PC-9 (cell line): Measurements from ENCODE around the gene ENO1. TPM values are rescaled to one million over a fixed set of nuclear protein-coding genes. Genes with fewer than 3 reads are reported as not detected.

Source experiments
- BruUV-seq: library from RNA; stranded (reverse); fragments of 400-500 nt; replicated peaks from 2 replicates; lab custom pipeline; 2021; lab: Mats Ljungman, UMichigan
- CTCF ChIA-PET: fragments of 300-600 bp; sonication (Branson Sonifier 250); formaldehyde crosslinking; loops from one replicate; lab custom pipeline; 2022; ENCODE audit warnings: antibody characterized with exemption; lab: Charles Lee
- POLR2A ChIA-PET: fragments of 300-600 bp; sonication (Branson Sonifier 250); formaldehyde crosslinking; loops from one replicate; lab custom pipeline; 2022; ENCODE audit warnings: antibody characterized with exemption; ENCODE audit not compliant: unreplicated experiment; lab: Charles Lee
- DNase-seq, 2 experiments: peaks; one replicate each; pipeline versions ENCODE4 v3.0.0 to v3.0.0-alpha.2; 2015 to 2022; ENCODE audit warnings: mixed read lengths in 1 of 2
- H2AFZ ChIP-seq: fragments of 200-600 bp; sonication (generic); 2 replicates; pipeline ENCODE4 v1.8.1; 2017; ENCODE audit warnings: antibody characterized with exemption
- H3F3A ChIP-seq: fragments of 200-600 bp; sonication (generic); 2 replicates; pipeline ENCODE4 v1.8.1; 2017; ENCODE audit warnings: antibody characterized with exemption, mild to moderate bottlenecking, low read depth; ENCODE audit not compliant: insufficient read depth
- H3K27ac ChIP-seq: fragments of 200-600 bp; sonication (generic); 2 replicates; pipeline ENCODE4 v1.6.1; 2016; ENCODE audit warnings: mixed run types
- H3K27me3 ChIP-seq: fragments of 200-600 bp; sonication (generic); 2 replicates; pipeline ENCODE4 v1.6.1; 2016; ENCODE audit warnings: low read depth, mixed run types; ENCODE audit not compliant: insufficient read depth
- H3K36me3 ChIP-seq: fragments of 200-600 bp; sonication (generic); 2 replicates; pipeline ENCODE4 v1.6.1; 2016; ENCODE audit warnings: low read depth, mixed run types
- H3K4me1 ChIP-seq: fragments of 200-600 bp; sonication (generic); replicated peaks from 2 replicates; pipeline ENCODE4 v1.6.1; 2016; ENCODE audit warnings: mixed run types; ENCODE audit not compliant: insufficient read depth
- H3K4me2 ChIP-seq: fragments of 200-600 bp; sonication (generic); 2 replicates; pipeline ENCODE4 v1.6.1; 2017; ENCODE audit warnings: mixed run types
- H3K4me3 ChIP-seq: fragments of 200-600 bp; sonication (generic); 2 replicates; pipeline ENCODE4 v1.6.1; 2016; ENCODE audit warnings: mixed run types
- H3K79me2 ChIP-seq: fragments of 200-600 bp; sonication (generic); 2 replicates; pipeline ENCODE4 v1.6.1; 2017; ENCODE audit warnings: low read depth, mixed run types
- H3K9me2 ChIP-seq: fragments of 200-600 bp; sonication (generic); 2 replicates; pipeline ENCODE4 v1.8.1; 2017; ENCODE audit warnings: mild to moderate bottlenecking; ENCODE audit not compliant: insufficient read depth
- H3K9me3 ChIP-seq: fragments of 200-600 bp; sonication (generic); 2 replicates; pipeline ENCODE4 v1.8.1; 2016; ENCODE audit warnings: low read depth; ENCODE audit not compliant: insufficient read depth
- H4K20me1 ChIP-seq: fragments of 200-600 bp; sonication (generic); 2 replicates; pipeline ENCODE4 v1.8.1; 2017; ENCODE audit not compliant: insufficient read depth
- EZH2 ChIP-seq: fragments of 200-600 bp; sonication (generic); IDR thresholded peaks from 2 replicates; pipeline ENCODE4 v1.8.0; 2017; ENCODE audit warnings: antibody characterized with exemption, low read depth
- intact Hi-C: fragments of 100-400 bp; cut with micrococcal nuclease; formaldehyde crosslinking; loops from one replicate; pipeline ENCODE4 v1.10.0; 2022; ENCODE audit not compliant: unreplicated experiment
- total RNA-seq: library from RNA; stranded (reverse); gene quantifications from 2 replicates; pipeline ENCODE4 v1.2.3, GENCODE V29; 2021
- TF ChIP-seq, protein P1 (sequence below): fragments of 200-600 bp; sonication (generic); conservative IDR thresholded peaks from 2 replicates; pipeline ENCODE4 v1.6.1; 2017; ENCODE audit warnings: mixed run types, antibody characterized with exemption, mild to moderate bottlenecking, moderate library complexity

ENO1 gene
- total RNA-seq, 1 experiment from 2014 or later = 1,902 TPM

DNA sequence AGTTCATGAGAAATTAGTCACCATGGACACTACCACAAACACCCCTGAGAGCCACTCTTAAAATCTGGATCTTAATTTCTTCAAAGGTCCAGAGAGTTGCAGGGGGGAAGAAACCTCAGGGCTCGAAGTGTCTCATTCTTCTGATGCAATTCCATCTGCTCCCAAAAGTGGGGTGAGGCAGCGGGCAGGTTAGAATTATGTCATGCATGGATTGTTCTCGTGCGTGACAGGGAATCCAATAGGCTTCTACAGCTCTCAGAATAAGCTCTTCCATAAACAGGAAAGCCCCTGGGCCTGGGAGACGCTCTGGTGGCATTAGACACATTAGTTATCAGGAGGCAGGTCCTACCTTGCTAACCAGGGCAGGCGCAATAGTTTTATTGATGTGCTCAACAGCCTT lies 8.4 kb downstream of the ENO1 start:
- H3K27me3 ChIP-seq = no peaks in the 10 kb centered on the region
- ChIA-PET POLR2A (interaction anchor here (0.7 kb wide), 2 partner anchors 12 to 387 kb away, joined by 4 read pairs; no protein-coding TSS in a partner anchor), CTCF (no interaction called here)
- H2AFZ ChIP-seq = no peak overlapping the region
- no peak for TF ChIP-seq EZH2
- TF ChIP-seq, protein P1, sequence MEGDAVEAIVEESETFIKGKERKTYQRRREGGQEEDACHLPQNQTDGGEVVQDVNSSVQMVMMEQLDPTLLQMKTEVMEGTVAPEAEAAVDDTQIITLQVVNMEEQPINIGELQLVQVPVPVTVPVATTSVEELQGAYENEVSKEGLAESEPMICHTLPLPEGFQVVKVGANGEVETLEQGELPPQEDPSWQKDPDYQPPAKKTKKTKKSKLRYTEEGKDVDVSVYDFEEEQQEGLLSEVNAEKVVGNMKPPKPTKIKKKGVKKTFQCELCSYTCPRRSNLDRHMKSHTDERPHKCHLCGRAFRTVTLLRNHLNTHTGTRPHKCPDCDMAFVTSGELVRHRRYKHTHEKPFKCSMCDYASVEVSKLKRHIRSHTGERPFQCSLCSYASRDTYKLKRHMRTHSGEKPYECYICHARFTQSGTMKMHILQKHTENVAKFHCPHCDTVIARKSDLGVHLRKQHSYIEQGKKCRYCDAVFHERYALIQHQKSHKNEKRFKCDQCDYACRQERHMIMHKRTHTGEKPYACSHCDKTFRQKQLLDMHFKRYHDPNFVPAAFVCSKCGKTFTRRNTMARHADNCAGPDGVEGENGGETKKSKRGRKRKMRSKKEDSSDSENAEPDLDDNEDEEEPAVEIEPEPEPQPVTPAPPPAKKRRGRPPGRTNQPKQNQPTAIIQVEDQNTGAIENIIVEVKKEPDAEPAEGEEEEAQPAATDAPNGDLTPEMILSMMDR = no peak
- no peak for DNase-seq
- no TSS peak for BruUV-seq
- H3K4me3 ChIP-seq = no peak overlapping the region
- no peak overlapping the region for H3K4me2 ChIP-seq
- peaks cover 69% of the 10 kb centered on the region for H3K36me3 ChIP-seq
- H3K4me1 ChIP-seq = peaks cover 33% of the 10 kb centered on the region
- H4K20me1 ChIP-seq = peaks cover 86% of the 10 kb centered on the region
- no peaks in the 10 kb centered on the region for H3K9me2 ChIP-seq
- peaks cover 95% of the 10 kb centered on the region for H3F3A ChIP-seq
- no peaks in the 10 kb centered on the region for H3K9me3 ChIP-seq
- H3K79me2 ChIP-seq = peaks cover 66% of the 10 kb centered on the region
- intact Hi-C loops = loop anchor here (5.0 kb wide), 1 partner anchor 117 kb away; no protein-coding TSS in a partner anchor
- H3K27ac ChIP-seq = no peak overlapping the region

DNA sequence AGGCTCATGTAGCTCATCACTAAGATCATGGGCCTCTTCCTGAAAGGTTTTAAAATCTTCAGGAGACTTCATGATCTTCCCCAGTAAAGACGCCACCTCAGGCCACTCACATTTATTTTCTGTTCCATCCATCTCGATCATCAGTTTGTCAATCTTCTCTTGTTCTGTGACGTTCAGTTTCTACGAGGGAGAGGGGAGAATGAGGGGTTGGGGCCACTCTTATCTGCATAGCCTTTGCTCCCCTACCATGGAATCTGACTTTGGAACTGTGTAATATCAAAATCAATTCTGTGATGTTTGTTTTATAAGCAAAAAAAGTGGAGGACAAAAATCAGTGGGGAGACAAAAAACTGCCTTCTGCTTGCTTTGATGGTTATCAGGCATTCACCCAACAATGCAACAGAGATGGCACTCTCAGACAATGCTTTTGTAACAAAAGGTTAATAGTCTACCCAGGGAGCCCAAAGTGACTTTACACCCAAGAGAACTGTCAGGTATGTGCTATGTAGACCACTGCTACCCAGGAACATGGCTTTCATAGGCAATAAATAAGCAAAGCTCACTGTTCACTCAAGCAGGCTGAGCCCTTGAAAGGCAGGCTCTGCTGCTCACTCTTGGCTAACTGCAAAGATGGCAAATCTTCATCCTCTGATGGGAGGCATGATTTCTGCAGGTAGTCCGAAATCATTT lies 10.5 kb downstream of the ENO1 start:
- Histone ChIP-seq H3K4me1 (peaks cover 16% of the 10 kb centered on the region), H3K9me2 (no peaks in the 10 kb centered on the region), H3K4me2 (no peak overlapping the region), H3K27me3 (no peaks in the 10 kb centered on the region), H2AFZ (no peak overlapping the region), H3K4me3 (no peak overlapping the region), H4K20me1 (peaks cover 90% of the 10 kb centered on the region), H3K9me3 (no peaks in the 10 kb centered on the region), H3K79me2 (peaks cover 53% of the 10 kb centered on the region), H3K36me3 (peaks cover 68% of the 10 kb centered on the region), H3F3A (peaks cover 98% of the 10 kb centered on the region), H3K27ac (no peak overlapping the region)
- intact Hi-C loops = no loop called here
- ChIA-PET CTCF (no interaction called here), POLR2A (no interaction called here)
- no peak for TF ChIP-seq EZH2
- TF ChIP-seq, protein P1 = no peak
- BruUV-seq = no TSS peak
- no peak for DNase-seq

- Histone ChIP-seq H3F3A (peaks cover 98% of the 10 kb centered on the region), H3K27ac (no peak overlapping the region), H3K79me2 (peaks cover 42% of the 10 kb centered on the region), H3K9me3 (no peaks in the 10 kb centered on the region), H3K4me2 (no peak overlapping the region), H3K4me1 (peaks cover 5% of the 10 kb centered on the region), H2AFZ (no peak overlapping the region), H3K36me3 (peaks cover 66% of the 10 kb centered on the region), H3K27me3 (no peaks in the 10 kb centered on the region), H4K20me1 (peaks cover 86% of the 10 kb centered on the region), H3K9me2 (no peaks in the 10 kb centered on the region), H3K4me3 (no peak overlapping the region)
- intact Hi-C loops = no loop called here
- DNase-seq = no peak
- CTCF ChIA-PET = no interaction called here
- BruUV-seq = no TSS peak
- no peak for TF ChIP-seq EZH2
- TF ChIP-seq, protein P1 = no peak
- POLR2A ChIA-PET = interaction anchor here (0.6 kb wide), 1 partner anchor 884 kb away, joined by 6 read pairs; no protein-coding TSS in a partner anchor
Observed at GRCh38 chr1:8866792-8867415, 11.6 kb downstream of the ENO1 start.
